Transverse colon (tissue), 4 donors: ENCODE data around the gene LRRC4B. TPM values are rescaled to one million over a fixed set of nuclear protein-coding genes. Genes with fewer than 3 reads are reported as not detected.

Experiments
- DNase-seq: peaks from one replicate; pipeline ENCODE4 v3.0.0-alpha.2; 2019
- H3K27ac ChIP-seq, 4 donors: fragments of 200-600 bp; sonication (generic); 2 replicates each; pipeline ENCODE4 v1.5.1; 2016 to 2018; ENCODE audit warnings: inconsistent platforms in 4 of 4
- H3K27me3 ChIP-seq: fragments of 200-600 bp; sonication (generic); 2 replicates; pipeline ENCODE4 v1.5.1; 2017; ENCODE audit warnings: inconsistent platforms
- H3K36me3 ChIP-seq, 4 donors: fragments of 200-600 bp; sonication (generic); 2 replicates each; pipeline ENCODE4 v1.5.1; 2017 to 2019; ENCODE audit warnings: inconsistent platforms in 4 of 4
- H3K4me1 ChIP-seq, 4 donors: fragments of 200-600 bp; sonication (generic); 2 replicates each; pipeline ENCODE4 v1.5.1; 2017 to 2020; ENCODE audit warnings: inconsistent platforms in 4 of 4
- H3K4me3 ChIP-seq, 4 donors: fragments of 200-600 bp; sonication (generic); 1 replicate in 1 of 4; 2 replicates in 3 of 4; pipeline versions ENCODE4 v1.5.1 to v1.6.1; 2017 to 2019; ENCODE audit warnings: inconsistent platforms in 4 of 4
- H3K9me3 ChIP-seq, 2 donors: fragments of 200-600 bp; sonication (generic); 2 replicates each; pipeline ENCODE4 v1.5.1; 2017 to 2019; ENCODE audit warnings: inconsistent platforms in 2 of 2
- CTCF ChIP-seq, 5 experiments: fragments of 200-600 bp in 3 of 5; fragments of 450-650 bp in 2 of 5; sonication (generic) in 3 of 5; IDR thresholded peaks; 1 replicate in 2 of 5; 2 replicates in 3 of 5; pipeline ENCODE4 v1.5.1; 2016 to 2017; ENCODE audit warnings: antibody characterized with exemption in 5 of 5, inconsistent platforms in 3 of 5, mild to moderate bottlenecking in 2 of 5, moderate library complexity in 1 of 5
- EP300 ChIP-seq: sonication (generic); formaldehyde crosslinking; IDR thresholded peaks from one replicate; pipeline ENCODE4 v1.6.1; 2017; ENCODE audit warnings: antibody characterized with exemption, low read depth
- POLR2A ChIP-seq: fragments of 450-650 bp; IDR thresholded peaks from one replicate; pipeline ENCODE4 v1.6.1; 2016; ENCODE audit warnings: antibody characterized with exemption, mild to moderate bottlenecking, moderate library complexity
- POLR2AphosphoS5 ChIP-seq, 3 donors: sonication (generic); formaldehyde crosslinking; IDR thresholded peaks; one replicate each; pipeline ENCODE4 v1.6.1; 2016; ENCODE audit warnings: antibody characterized with exemption in 3 of 3
- WGBS, 2 donors: methylation state at CpG; one replicate each; pipeline ENCODE4 v1.1.5; 2018; ENCODE audit warnings: low coverage in 1 of 2; 5-methylcytosine and 5-hydroxymethylcytosine counted together
- in situ Hi-C, 4 donors: fragments of 200-750 bp; cut with MboI; loops; one replicate each; pipeline versions ENCODE4 v1.15.0 to v1.15.1; 2017; ENCODE audit warnings: low sequenced_read_pairs in 3 of 4, low pct_ligation_motif_present in 1 of 4, low pct_unique_long_range_greater_than_20kb in 1 of 4
- intact Hi-C: fragments of 100-400 bp; cut with DNase I; formaldehyde crosslinking; loops from one replicate; pipeline ENCODE4 v1.15.1; 2023; ENCODE audit warnings: low total_unique reads
- total RNA-seq, 4 donors: library from RNA; depleted of rRNA; stranded (reverse); fragments of >200 nt; gene quantifications; one replicate each; pipeline ENCODE4 v1.1.0, GENCODE V29; 2016

Gene LRRC4B
- total RNA-seq, 4 donors from 2014 or later = 0.37 to 1.4 (median 0.91) TPM

- intact Hi-C loops = no loop called here
- 86% methylated on average over 4 to 8 of the region's 8 CpGs for WGBS, 2 donors
- no peak for TF ChIP-seq POLR2AphosphoS5 (IDR thresholded peaks at IDR 0.05)
- no peak for TF ChIP-seq EP300
- TF ChIP-seq CTCF (IDR thresholded peaks at IDR 0.05) = no peak
- TF ChIP-seq POLR2A = no peak
- peaks cover 0 to 4% (median 0%) of the 10 kb centered on the region in 4 donors for H3K4me1 ChIP-seq
- H3K27ac ChIP-seq = no peak overlapping the region
- no peaks in the 10 kb centered on the region for H3K36me3 ChIP-seq
- in situ Hi-C loops = no loop called here
- DNase-seq = no peak
- no peaks in the 10 kb centered on the region for H3K9me3 ChIP-seq
- peaks cover 7% of the 10 kb centered on the region for H3K27me3 ChIP-seq
- no peak overlapping the region for H3K4me3 ChIP-seq
Observed at GRCh38 chr19:50493171-50493570, 75.1 kb downstream of the LRRC4B start.

GRCh38 chr19:50492303-50493052 is 75.8 kb downstream of the LRRC4B start:
- H3K4me1 ChIP-seq = peaks cover 0 to 4% (median 0%) of the 10 kb centered on the region in 4 donors
- 3 to 11% methylated on average over 5 to 9 of the region's 12 CpGs for WGBS, 2 donors
- H3K9me3 ChIP-seq = no peaks in the 10 kb centered on the region
- in situ Hi-C loops (no loop called here), intact Hi-C loops (no loop called here)
- H3K36me3 ChIP-seq = no peaks in the 10 kb centered on the region
- TF ChIP-seq CTCF (IDR thresholded peaks at IDR 0.05) (no peak), EP300 (no peak), POLR2AphosphoS5 (IDR thresholded peaks at IDR 0.05) (no peak), POLR2A (no peak)
- H3K27me3 ChIP-seq = peaks cover 11% of the 10 kb centered on the region
- H3K4me3 ChIP-seq = no peak overlapping the region
- H3K27ac ChIP-seq = no peak overlapping the region
- DNase-seq = no peak

GRCh38 chr19:50490991-50491472 is 77.2 kb downstream of the LRRC4B start:
- Histone ChIP-seq H3K4me1 (peaks cover 0 to 4% (median 0%) of the 10 kb centered on the region in 4 donors), H3K27ac (no peak overlapping the region), H3K36me3 (no peaks in the 10 kb centered on the region), H3K27me3 (peaks cover 20% of the 10 kb centered on the region), H3K4me3 (no peak overlapping the region), H3K9me3 (no peaks in the 10 kb centered on the region)
- intact Hi-C loops (no loop called here), in situ Hi-C loops (no loop called here)
- no peak for TF ChIP-seq POLR2A
- no peak for TF ChIP-seq POLR2AphosphoS5 (IDR thresholded peaks at IDR 0.05)
- no peak for TF ChIP-seq CTCF (IDR thresholded peaks at IDR 0.05)
- no peak for TF ChIP-seq EP300
- 35 to 43% methylated on average over 17 to 26 of the region's 26 CpGs for WGBS, 2 donors
- no peak for DNase-seq

GRCh38 chr19:50490411-50490811 is 77.8 kb downstream of the LRRC4B start:
- 95 to 100% methylated on average over 6 to 18 of the region's 18 CpGs for WGBS, 2 donors
- intact Hi-C loops (no loop called here), in situ Hi-C loops (no loop called here)
- H3K36me3 ChIP-seq = no peaks in the 10 kb centered on the region
- no peaks in the 10 kb centered on the region for H3K9me3 ChIP-seq
- TF ChIP-seq CTCF (IDR thresholded peaks at IDR 0.05) (no peak), EP300 (no peak), POLR2A (no peak)
- H3K27ac ChIP-seq = no peak overlapping the region
- no peak overlapping the region for H3K4me3 ChIP-seq
- peaks cover 20% of the 10 kb centered on the region for H3K27me3 ChIP-seq
- DNase-seq = no peak
- H3K4me1 ChIP-seq = peaks cover 0 to 4% (median 0%) of the 10 kb centered on the region in 4 donors
